IPS-NIHi7 (cell line): ENCODE data around the gene UBL7.

Source experiments
- DNase-seq: peaks from one replicate; pipeline ENCODE4 v3.0.0; 2012; ENCODE audit warnings: mixed read lengths; ENCODE audit errors: extremely low spot score

UBL7 gene

GRCh38 chr15:74423431-74424257, 37.3 kb downstream of the UBL7 start:
- DNase-seq: peak; percentile 50

- DNase-seq: peak; percentile 47
These were observed 38.1 kb downstream of the UBL7 start for GRCh38 chr15:74422652-74423430.

GRCh38 chr15:74422265-74422651, 38.7 kb downstream of the UBL7 start:
- DNase-seq: no peak

GRCh38 chr15:74421302-74422245, 39.4 kb downstream of the UBL7 start:
- no peak for DNase-seq

GRCh38 chr15:74420193-74420905, 40.6 kb downstream of the UBL7 start:
- no peak for DNase-seq

- DNase-seq: no peak
These were observed 41.5 kb downstream of the UBL7 start for GRCh38 chr15:74419432-74419831.

GRCh38 chr15:74418575-74419338, 42.2 kb downstream of the UBL7 start:
- no peak for DNase-seq

- DNase-seq: no peak
These were observed 43.3 kb downstream of the UBL7 start for GRCh38 chr15:74417670-74418069.

GRCh38 chr15:74417225-74417624, 43.7 kb downstream of the UBL7 start:
- DNase-seq: no peak

GRCh38 chr15:74415966-74416916, 44.7 kb downstream of the UBL7 start:
- DNase-seq: no peak

- no peak for DNase-seq
These were observed 46.2 kb downstream of the UBL7 start for GRCh38 chr15:74414603-74415338.

- DNase-seq: no peak
These were observed 46.8 kb downstream of the UBL7 start for GRCh38 chr15:74414081-74414580.

GRCh38 chr15:74413350-74414080, 47.4 kb downstream of the UBL7 start:
- no peak for DNase-seq

GRCh38 chr15:74412159-74412558, 48.8 kb downstream of the UBL7 start:
- DNase-seq: no peak

- no peak for DNase-seq
These were observed 49.3 kb downstream of the UBL7 start for GRCh38 chr15:74411686-74412085.

- no peak for DNase-seq
These were observed 50.5 kb downstream of the UBL7 start for GRCh38 chr15:74410502-74410901.

- no peak for DNase-seq
These were observed 51.7 kb downstream of the UBL7 start for GRCh38 chr15:74409225-74409624.

GRCh38 chr15:74408815-74409214, 52.1 kb downstream of the UBL7 start:
- DNase-seq: no peak
